ENCODE data around the gene TSPAN9. TPM values are rescaled to one million over a fixed set of nuclear protein-coding genes. Genes with fewer than 3 reads are reported as not detected.

TSPAN9 gene
- total RNA-seq, 2 donors from 2014 or later = 39.5 to 50.2 TPM

DNA sequence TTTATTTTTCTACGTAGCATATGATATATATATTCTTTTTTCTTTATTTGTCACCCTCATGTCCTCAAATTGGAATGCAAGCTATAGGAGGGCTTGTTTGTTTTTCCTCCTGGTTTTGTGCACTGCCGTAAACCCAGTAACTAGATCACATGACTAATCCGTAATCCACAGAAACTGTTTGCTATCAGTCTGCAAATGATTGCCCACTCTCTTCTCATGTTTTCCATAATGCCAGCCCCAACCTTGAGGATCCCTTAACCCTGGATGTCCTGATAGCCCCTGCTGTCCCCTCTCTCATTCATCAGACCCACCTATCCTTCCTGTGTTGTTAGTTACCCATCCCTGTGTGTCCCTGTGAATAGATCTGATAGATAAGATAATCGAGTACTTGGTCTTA, 94.0 kb downstream of the TSPAN9 start:
- H3K27me3 ChIP-seq (replicated peaks; ENCODE audit: insufficient read depth) = no peaks in the 10 kb centered on the region
- no peaks in the 10 kb centered on the region for H3K36me3 ChIP-seq
- H3K27ac ChIP-seq = no peak overlapping the region
- DNase-seq (ENCODE audit: low spot score) (no peak), ATAC-seq (ENCODE audit: insufficient number of reproducible peaks, low FRiP score, low read depth) (no peak)
- H3K9me3 ChIP-seq = no peaks in the 10 kb centered on the region
- H3K4me1 ChIP-seq (ENCODE audit: control insufficient read depth in 1 of 2, low read depth in 2 of 2) = peaks cover 0 to 4% of the 10 kb centered on the region in 2 donors
- no peak overlapping the region for H3K4me3 ChIP-seq
- no peak for TF ChIP-seq CTCF (IDR thresholded peaks at IDR 0.05)

GRCh38 chr12:3172124-3173007, 95.2 kb downstream of the TSPAN9 start:
- no peaks in the 10 kb centered on the region for H3K9me3 ChIP-seq
- ATAC-seq (ENCODE audit: insufficient number of reproducible peaks, low FRiP score, low read depth) = no peak
- peaks cover 0 to 4% of the 10 kb centered on the region in 2 donors for H3K4me1 ChIP-seq (ENCODE audit: control insufficient read depth in 1 of 2, low read depth in 2 of 2)
- TF ChIP-seq CTCF (IDR thresholded peaks at IDR 0.05) = no peak
- no peak overlapping the region for H3K4me3 ChIP-seq
- DNase-seq (ENCODE audit: low spot score) = no peak
- H3K27me3 ChIP-seq (replicated peaks; ENCODE audit: insufficient read depth) = no peaks in the 10 kb centered on the region
- H3K36me3 ChIP-seq = no peaks in the 10 kb centered on the region
- no peak overlapping the region for H3K27ac ChIP-seq

GRCh38 chr12:3173008-3173553, 95.9 kb downstream of the TSPAN9 start:
- H3K27me3 ChIP-seq (replicated peaks; ENCODE audit: insufficient read depth) = no peaks in the 10 kb centered on the region
- DNase-seq (ENCODE audit: low spot score) = no peak
- no peaks in the 10 kb centered on the region for H3K36me3 ChIP-seq
- H3K4me3 ChIP-seq = no peak overlapping the region
- no peak for ATAC-seq (ENCODE audit: insufficient number of reproducible peaks, low FRiP score, low read depth)
- H3K27ac ChIP-seq = no peak overlapping the region
- peaks cover 0 to 4% of the 10 kb centered on the region in 2 donors for H3K4me1 ChIP-seq (ENCODE audit: control insufficient read depth in 1 of 2, low read depth in 2 of 2)
- H3K9me3 ChIP-seq = no peaks in the 10 kb centered on the region
- no peak for TF ChIP-seq CTCF (IDR thresholded peaks at IDR 0.05)

DNA sequence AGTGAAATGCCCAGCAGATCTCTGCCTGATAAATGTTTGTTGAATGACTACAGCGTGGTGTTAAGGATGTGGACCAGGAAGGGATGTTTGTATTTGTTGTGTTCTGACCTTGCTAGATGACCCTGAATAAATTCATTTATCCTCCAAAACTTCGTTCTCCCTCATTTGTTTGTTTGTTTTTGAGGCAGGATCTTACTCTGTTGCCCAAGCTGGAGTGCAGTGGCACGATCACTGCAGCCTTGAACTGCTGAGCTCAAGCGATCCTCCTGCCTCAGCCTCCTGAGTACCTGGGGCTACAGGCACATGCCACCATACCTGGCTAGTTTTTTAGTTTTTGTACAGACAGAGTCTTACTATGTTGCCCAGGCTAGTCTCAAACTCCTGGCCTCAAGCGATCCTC, 96.7 kb downstream of the TSPAN9 start:
- DNase-seq (ENCODE audit: low spot score) (no peak), ATAC-seq (ENCODE audit: insufficient number of reproducible peaks, low FRiP score, low read depth) (no peak)
- no peaks in the 10 kb centered on the region for H3K9me3 ChIP-seq
- peaks cover 0 to 4% of the 10 kb centered on the region in 2 donors for H3K4me1 ChIP-seq (ENCODE audit: control insufficient read depth in 1 of 2, low read depth in 2 of 2)
- H3K27ac ChIP-seq = no peak overlapping the region
- no peak overlapping the region for H3K4me3 ChIP-seq
- no peaks in the 10 kb centered on the region for H3K27me3 ChIP-seq (replicated peaks; ENCODE audit: insufficient read depth)
- no peaks in the 10 kb centered on the region for H3K36me3 ChIP-seq
- no peak for TF ChIP-seq CTCF (IDR thresholded peaks at IDR 0.05)

- Histone ChIP-seq H3K36me3 (no peaks in the 10 kb centered on the region), H3K9me3 (no peaks in the 10 kb centered on the region), H3K4me3 (no peak overlapping the region), H3K27me3 (replicated peaks; ENCODE audit: insufficient read depth) (no peaks in the 10 kb centered on the region), H3K27ac (no peak overlapping the region), H3K4me1 (ENCODE audit: control insufficient read depth in 1 of 2, low read depth in 2 of 2) (peaks cover 0 to 4% of the 10 kb centered on the region in 2 donors)
- TF ChIP-seq CTCF (IDR thresholded peaks at IDR 0.05) = no peak
- DNase-seq (ENCODE audit: low spot score) = no peak
- ATAC-seq (ENCODE audit: insufficient number of reproducible peaks, low FRiP score, low read depth) = no peak
Observed at GRCh38 chr12:3175238-3175637, 98.1 kb downstream of the TSPAN9 start.

Data from thoracic aorta (tissue), 2 donors.